IMR-90 (cell line): ENCODE measurements around the gene DNMT3B. TPM values are rescaled to one million over a fixed set of nuclear protein-coding genes. Genes with fewer than 3 reads are reported as not detected.
A peak's percentile ranks its signal among the peaks of the same experiment; 100 is the strongest.

Experiments used
- ATAC-seq: fragments of 200-7000 bp; cut with Tn5 transposase; 2 replicates; pipeline ENCODE4 v1.9.1; 2020; ENCODE audit warnings: low read depth, mild to moderate bottlenecking, moderate library complexity
- BruUV-seq: library from RNA; stranded (reverse); fragments of 400-500 nt; replicated peaks from 2 replicates; lab custom pipeline; 2021; lab: Mats Ljungman, UMichigan
- CTCF ChIA-PET: fragments of 300-600 bp; formaldehyde crosslinking; extraction: SDS; loops from one replicate; lab custom pipeline; 2021; ENCODE audit warnings: antibody characterized with exemption; lab: Yijun Ruan, JAX
- POLR2A ChIA-PET: fragments of 300-600 bp; sonication (Branson Sonifier 250); formaldehyde crosslinking; loops from one replicate; lab custom pipeline; 2022; ENCODE audit warnings: antibody characterized with exemption; ENCODE audit not compliant: unreplicated experiment; lab: Charles Lee
- DNase-seq: peaks from one replicate; pipeline ENCODE4 v3.0.0; 2013
- H2AFZ ChIP-seq: replicated peaks from 2 replicates; pipeline ENCODE3; 2013; ENCODE audit warnings: low read length, mild to moderate bottlenecking; ENCODE audit not compliant: poor library complexity
- H2AK5ac ChIP-seq: 2 replicates; pipeline ENCODE4 v1.6.1; 2013; ENCODE audit warnings: low read depth, low read length, inconsistent platforms
- H2AK9ac ChIP-seq: replicated peaks from 2 replicates; pipeline ENCODE3; 2013; ENCODE audit warnings: mild to moderate bottlenecking, low read depth, low read length, moderate library complexity; ENCODE audit not compliant: poor library complexity
- H2BK120ac ChIP-seq: 2 replicates; pipeline ENCODE4 v1.6.1; 2013; ENCODE audit warnings: low read depth, low read length, inconsistent platforms
- H2BK15ac ChIP-seq: 3 replicates; pipeline ENCODE4 v1.6.1; 2013; ENCODE audit warnings: low read depth, low read length, inconsistent platforms
- H2BK20ac ChIP-seq: 2 replicates; pipeline ENCODE4 v1.6.1; 2013; ENCODE audit warnings: low read depth, mild to moderate bottlenecking, inconsistent platforms, low read length, moderate library complexity
- H2BK5ac ChIP-seq: 2 replicates; pipeline ENCODE4 v1.6.1; 2013; ENCODE audit warnings: mild to moderate bottlenecking, low read depth, low read length, inconsistent platforms; ENCODE audit not compliant: poor library complexity, severe bottlenecking
- H3K14ac ChIP-seq: replicated peaks from 2 replicates; pipeline ENCODE4 v1.6.1; 2013; ENCODE audit warnings: low read depth, low read length, inconsistent platforms
- H3K18ac ChIP-seq: 2 replicates; pipeline ENCODE4 v1.6.1; 2013; ENCODE audit warnings: low read depth, low read length, control low read depth
- H3K23ac ChIP-seq: 2 replicates; pipeline ENCODE4 v1.6.1; 2013; ENCODE audit warnings: low read depth, low read length, inconsistent platforms
- H3K27ac ChIP-seq: 2 replicates; pipeline ENCODE4 v1.5.1; 2013; ENCODE audit warnings: mild to moderate bottlenecking, control low read depth, low read length; ENCODE audit not compliant: insufficient read depth
- H3K27me3 ChIP-seq: 2 replicates; pipeline ENCODE4 v1.6.1; 2013; ENCODE audit warnings: low read length; ENCODE audit not compliant: control insufficient read depth, insufficient read depth
- H3K36me3 ChIP-seq: 2 replicates; pipeline ENCODE4 v1.6.1; 2013; ENCODE audit warnings: low read length, mixed read lengths; ENCODE audit not compliant: control insufficient read depth, insufficient read depth
- H3K4ac ChIP-seq: 2 replicates; pipeline ENCODE4 v1.6.1; 2013; ENCODE audit warnings: low read depth, low read length, inconsistent platforms
- H3K4me1 ChIP-seq: 2 replicates; pipeline ENCODE4 v1.6.1; 2013; ENCODE audit warnings: low read length, mixed read lengths; ENCODE audit not compliant: control insufficient read depth, insufficient read depth
- H3K4me2 ChIP-seq: 2 replicates; pipeline ENCODE4 v1.6.1; 2013; ENCODE audit warnings: low read depth, mild to moderate bottlenecking, control low read depth, low read length, moderate library complexity
- H3K4me3 ChIP-seq: 2 replicates; pipeline ENCODE4 v1.5.1; 2013; ENCODE audit warnings: low read depth, mild to moderate bottlenecking, control low read depth, low read length, moderate library complexity; ENCODE audit not compliant: insufficient read depth
- H3K56ac ChIP-seq: 2 replicates; pipeline ENCODE4 v1.6.1; 2013; ENCODE audit warnings: low read length, inconsistent platforms; ENCODE audit not compliant: insufficient read depth; ENCODE audit errors: extremely low read depth
- H3K79me1 ChIP-seq, 2 experiments: 2 replicates each; pipeline ENCODE4 v1.6.1; 2013; ENCODE audit warnings: low read length in 2 of 2, inconsistent platforms in 1 of 2, low read depth in 1 of 2
- H3K9ac ChIP-seq: 2 replicates; pipeline ENCODE4 v1.6.1; 2013; ENCODE audit warnings: low read depth, low read length, control low read depth
- H3K9me1 ChIP-seq: 2 replicates; pipeline ENCODE4 v1.6.1; 2013; ENCODE audit warnings: low read length, inconsistent platforms; ENCODE audit not compliant: insufficient read depth
- H3K9me3 ChIP-seq: 2 replicates; pipeline ENCODE4 v1.6.1; 2013; ENCODE audit warnings: low read length; ENCODE audit not compliant: control insufficient read depth, insufficient read depth
- H4K20me1 ChIP-seq: 2 replicates; pipeline ENCODE4 v1.6.1; 2013; ENCODE audit warnings: low read length, inconsistent platforms; ENCODE audit not compliant: insufficient read depth
- H4K5ac ChIP-seq: 2 replicates; pipeline ENCODE4 v1.6.1; 2013; ENCODE audit warnings: mild to moderate bottlenecking, low read depth, low read length, control low read depth
- H4K8ac ChIP-seq, 2 experiments: 2 replicates each; pipeline ENCODE4 v1.6.1; 2013; ENCODE audit warnings: low read depth in 2 of 2, low read length in 2 of 2, control low read depth in 1 of 2, inconsistent platforms in 1 of 2
- H4K91ac ChIP-seq: 2 replicates; pipeline ENCODE4 v1.6.1; 2013; ENCODE audit warnings: low read depth, low read length, inconsistent platforms; ENCODE audit not compliant: insufficient read depth
- BHLHE40 ChIP-seq: fragments of 150-350 bp; IDR thresholded peaks from 2 replicates; pipeline ENCODE4 v1.6.1; 2016; ENCODE audit warnings: mild to moderate bottlenecking, low read depth, low read length
- CEBPB ChIP-seq: IDR thresholded peaks from 2 replicates; pipeline ENCODE4 v1.6.1; 2012; ENCODE audit warnings: low read depth, low read length, improper control_type of control experiment
- CHD1 ChIP-seq: IDR thresholded peaks from 2 replicates; pipeline ENCODE4 v1.6.1; 2012; ENCODE audit warnings: low read depth, low read length, improper control_type of control experiment
- ELK1 ChIP-seq: fragments of 150-350 bp; IDR thresholded peaks from 2 replicates; pipeline ENCODE4 v1.6.1; 2016; ENCODE audit warnings: low read depth, mild to moderate bottlenecking, low read length, moderate library complexity, borderline replicate concordance
- FOS ChIP-seq: fragments of 150-350 bp; IDR thresholded peaks from 2 replicates; pipeline ENCODE4 v1.6.1; 2016; ENCODE audit warnings: low read depth, low read length
- MAFK ChIP-seq: IDR thresholded peaks from 2 replicates; pipeline ENCODE4 v1.6.1; 2012; ENCODE audit warnings: low read depth, low read length, improper control_type of control experiment
- MAZ ChIP-seq: IDR thresholded peaks from 2 replicates; pipeline ENCODE4 v1.6.1; 2012; ENCODE audit warnings: low read depth, mild to moderate bottlenecking, low read length, improper control_type of control experiment, moderate library complexity, borderline replicate concordance
- NFE2L2 ChIP-seq: fragments of 150-350 bp; IDR thresholded peaks from 2 replicates; pipeline ENCODE4 v1.6.1; 2016; ENCODE audit warnings: low read depth, mild to moderate bottlenecking, low read length
- POLR2A ChIP-seq: IDR thresholded peaks from 2 replicates; pipeline ENCODE4 v1.6.1; 2012; ENCODE audit warnings: mild to moderate bottlenecking, low read depth, low read length
- RAD21 ChIP-seq: IDR thresholded peaks from 2 replicates; pipeline ENCODE4 v1.6.1; 2012; ENCODE audit warnings: low read length, improper control_type of control experiment
- RCOR1 ChIP-seq: IDR thresholded peaks from 2 replicates; pipeline ENCODE4 v1.6.1; 2012; ENCODE audit warnings: mild to moderate bottlenecking, low read length, improper control_type of control experiment; ENCODE audit not compliant: insufficient replicate concordance
- RFX5 ChIP-seq: IDR thresholded peaks from 2 replicates; pipeline ENCODE4 v1.8.0; 2012; ENCODE audit warnings: low read depth, mild to moderate bottlenecking, low read length, moderate library complexity
- SMC3 ChIP-seq: fragments of 150-350 bp; IDR thresholded peaks from 2 replicates; pipeline ENCODE4 v1.6.1; 2016; ENCODE audit warnings: low read depth, mild to moderate bottlenecking, antibody characterized with exemption, low read length, moderate library complexity
- USF2 ChIP-seq: fragments of 150-350 bp; IDR thresholded peaks from 2 replicates; pipeline ENCODE4 v1.6.1; 2017; ENCODE audit warnings: mild to moderate bottlenecking, antibody characterized with exemption, low read length, low read depth
- WGBS, 2 experiments: methylation state at CpG; one replicate each; pipeline versions ENCODE4 v1.1.5 to v1.1.7; 2013; ENCODE audit warnings: missing lambda C conversion rate in 2 of 2; ENCODE audit not compliant: insufficient read length in 1 of 2; ENCODE audit errors: extremely low coverage in 2 of 2; 5-methylcytosine and 5-hydroxymethylcytosine counted together
- dilution Hi-C: fragments of 300-500 bp; cut with HindIII; formaldehyde crosslinking; loops from one replicate; pipeline ENCODE4 v1.14.3; 2018; ENCODE audit warnings: low sequenced_read_pairs; ENCODE audit not compliant: unreplicated experiment
- in situ Hi-C: fragments of 300-500 bp; cut with MboI; formaldehyde crosslinking; loops from 3 replicates; pipeline ENCODE4 v1.14.3; 2019; ENCODE audit warnings: low sequenced_read_pairs, inconsistent platforms, mixed read lengths
- intact Hi-C: fragments of 100-400 bp; cut with micrococcal nuclease; formaldehyde crosslinking; loops from 2 replicates; pipeline ENCODE4 v1.10.0; 2022
- polyA plus RNA-seq, 3 experiments: library from polyadenylated mRNA; depleted of rRNA; stranded (reverse); fragments of >200 nt; gene quantifications; 2 replicates each; pipeline ENCODE4 v1.2.3, GENCODE V29; 2012; ENCODE audit warnings: low replicate concordance in 1 of 3
- total RNA-seq: library from RNA; depleted of rRNA; stranded (reverse); fragments of >200 nt; gene quantifications from 2 replicates; pipeline ENCODE4 v1.2.3, GENCODE V29; 2012
- TF ChIP-seq, protein P1 (sequence below): conservative IDR thresholded peaks from 2 replicates; pipeline ENCODE4 v1.5.1; 2012; ENCODE audit warnings: mild to moderate bottlenecking, low read depth, low read length, improper control_type of control experiment

The DNMT3B gene
- total and polyA plus RNA-seq, 2 of the 4 experiments (the other 2 are of a cell fraction): 1.3 to 1.9 TPM

- Histone ChIP-seq H4K91ac (no peak overlapping the region), H3K4me1 (peaks cover 5% of the 10 kb centered on the region; the same call in 1 of the 2 replicates), H4K8ac (no peak overlapping the region), H3K18ac (no peak overlapping the region), H4K20me1 (no peaks in the 10 kb centered on the region), H3K27me3 (no peaks in the 10 kb centered on the region), H3K36me3 (no peaks in the 10 kb centered on the region), H3K9me3 (no peaks in the 10 kb centered on the region), H3K79me1 (peaks cover 7 to 52% of the 10 kb centered on the region in 2 experiments; a peak in 3 of 4 replicates), H2AK9ac (peak overlapping the region; percentile 62), H2BK120ac (no peak overlapping the region), H3K4me2 (no peak overlapping the region), H2AFZ (no peak overlapping the region), H2BK15ac (no peak overlapping the region), H3K23ac (no peak overlapping the region), H3K56ac (no peak overlapping the region), H3K9ac (no peak overlapping the region), H2AK5ac (no peak overlapping the region), H2BK5ac (no peak overlapping the region), H3K4ac (no peak overlapping the region), H3K9me1 (peaks cover 12% of the 10 kb centered on the region; the same call in 1 of the 2 replicates), H2BK20ac (no peak overlapping the region), H3K14ac (no peak overlapping the region), H3K27ac (no peak overlapping the region), H4K5ac (no peak overlapping the region), H3K4me3 (no peak overlapping the region)
- DNase-seq (no peak), ATAC-seq (no peak)
- CTCF ChIA-PET: interaction anchor here (1.7 kb wide), 1 partner anchor 11 kb away, joined by 6 read pairs; no protein-coding TSS in a partner anchor
- BruUV-seq: no TSS peak
- 80% methylated on average over 1 of the region's 9 CpGs; no CpG with 5 or more reads in 1 of the 2 experiments for WGBS, 2 experiments
- in situ Hi-C loops: no loop called here
- dilution Hi-C loops: no loop called here
- intact Hi-C loops: loop anchor here (10.0 kb wide), 1 partner anchor 263 kb away; no protein-coding TSS in a partner anchor
- POLR2A ChIA-PET: no interaction called here
- no peak for TF ChIP-seq BHLHE40
- no peak for TF ChIP-seq USF2
- TF ChIP-seq CEBPB: no peak
- TF ChIP-seq, protein P1, sequence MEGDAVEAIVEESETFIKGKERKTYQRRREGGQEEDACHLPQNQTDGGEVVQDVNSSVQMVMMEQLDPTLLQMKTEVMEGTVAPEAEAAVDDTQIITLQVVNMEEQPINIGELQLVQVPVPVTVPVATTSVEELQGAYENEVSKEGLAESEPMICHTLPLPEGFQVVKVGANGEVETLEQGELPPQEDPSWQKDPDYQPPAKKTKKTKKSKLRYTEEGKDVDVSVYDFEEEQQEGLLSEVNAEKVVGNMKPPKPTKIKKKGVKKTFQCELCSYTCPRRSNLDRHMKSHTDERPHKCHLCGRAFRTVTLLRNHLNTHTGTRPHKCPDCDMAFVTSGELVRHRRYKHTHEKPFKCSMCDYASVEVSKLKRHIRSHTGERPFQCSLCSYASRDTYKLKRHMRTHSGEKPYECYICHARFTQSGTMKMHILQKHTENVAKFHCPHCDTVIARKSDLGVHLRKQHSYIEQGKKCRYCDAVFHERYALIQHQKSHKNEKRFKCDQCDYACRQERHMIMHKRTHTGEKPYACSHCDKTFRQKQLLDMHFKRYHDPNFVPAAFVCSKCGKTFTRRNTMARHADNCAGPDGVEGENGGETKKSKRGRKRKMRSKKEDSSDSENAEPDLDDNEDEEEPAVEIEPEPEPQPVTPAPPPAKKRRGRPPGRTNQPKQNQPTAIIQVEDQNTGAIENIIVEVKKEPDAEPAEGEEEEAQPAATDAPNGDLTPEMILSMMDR: no peak
- no peak for TF ChIP-seq POLR2A
- TF ChIP-seq FOS: no peak
- TF ChIP-seq RFX5: no peak
- TF ChIP-seq RAD21: no peak
- TF ChIP-seq MAFK: no peak
- no peak for TF ChIP-seq CHD1
- TF ChIP-seq RCOR1: no peak
- TF ChIP-seq NFE2L2: no peak
- no peak for TF ChIP-seq SMC3
- no peak for TF ChIP-seq ELK1
- no peak for TF ChIP-seq MAZ
Observed at GRCh38 chr20:32767418-32768198, 5.4 kb downstream of the DNMT3B start.
